HG02759 (cell line): ENCODE data around the gene LARP4.
"Not testable (repeated sequence)": the region's sequence is repeated elsewhere in the genome, so short reads cannot be mapped to it uniquely, and the experiment has no call there.

ENCODE experiments used
- ATAC-seq: cut with Tn5 transposase; IDR thresholded peaks from one replicate; pipeline ENCODE4 v1.9.1; 2021; ENCODE audit warnings: mild to moderate bottlenecking, moderate library complexity; ENCODE audit not compliant: unreplicated experiment

LARP4 gene

GRCh38 chr12:50477241-50477832, 76.7 kb downstream of the LARP4 start:
- ATAC-seq, result no peak

- ATAC-seq, result no peak
Measured at GRCh38 chr12:50482571-50482970, 81.9 kb downstream of the LARP4 start.

GRCh38 chr12:50483488-50483887, 82.8 kb downstream of the LARP4 start:
- no peak for ATAC-seq

GRCh38 chr12:50488801-50489200, 88.1 kb downstream of the LARP4 start:
- no peak for ATAC-seq

DNA sequence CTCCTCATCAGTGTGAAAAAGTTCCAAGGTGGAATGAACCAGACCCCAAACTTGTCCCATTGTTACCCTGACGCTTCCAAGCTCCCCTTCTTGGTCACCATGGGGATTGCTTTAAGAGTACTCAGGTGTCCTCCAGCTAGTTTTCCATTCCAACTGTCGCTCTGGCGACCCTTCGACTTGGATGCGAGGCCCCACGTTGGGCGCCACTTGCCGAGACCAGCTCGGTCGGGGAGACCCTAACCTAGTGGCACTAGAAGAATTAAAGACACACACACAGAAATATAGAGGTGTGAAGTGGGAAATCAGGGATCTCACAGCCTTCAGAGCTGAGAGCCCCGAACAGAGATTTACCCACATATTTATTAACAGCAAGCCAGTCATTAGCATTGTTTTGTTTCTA, 97.4 kb downstream of the LARP4 start:
- ATAC-seq, result not testable (repeated sequence)

DNA sequence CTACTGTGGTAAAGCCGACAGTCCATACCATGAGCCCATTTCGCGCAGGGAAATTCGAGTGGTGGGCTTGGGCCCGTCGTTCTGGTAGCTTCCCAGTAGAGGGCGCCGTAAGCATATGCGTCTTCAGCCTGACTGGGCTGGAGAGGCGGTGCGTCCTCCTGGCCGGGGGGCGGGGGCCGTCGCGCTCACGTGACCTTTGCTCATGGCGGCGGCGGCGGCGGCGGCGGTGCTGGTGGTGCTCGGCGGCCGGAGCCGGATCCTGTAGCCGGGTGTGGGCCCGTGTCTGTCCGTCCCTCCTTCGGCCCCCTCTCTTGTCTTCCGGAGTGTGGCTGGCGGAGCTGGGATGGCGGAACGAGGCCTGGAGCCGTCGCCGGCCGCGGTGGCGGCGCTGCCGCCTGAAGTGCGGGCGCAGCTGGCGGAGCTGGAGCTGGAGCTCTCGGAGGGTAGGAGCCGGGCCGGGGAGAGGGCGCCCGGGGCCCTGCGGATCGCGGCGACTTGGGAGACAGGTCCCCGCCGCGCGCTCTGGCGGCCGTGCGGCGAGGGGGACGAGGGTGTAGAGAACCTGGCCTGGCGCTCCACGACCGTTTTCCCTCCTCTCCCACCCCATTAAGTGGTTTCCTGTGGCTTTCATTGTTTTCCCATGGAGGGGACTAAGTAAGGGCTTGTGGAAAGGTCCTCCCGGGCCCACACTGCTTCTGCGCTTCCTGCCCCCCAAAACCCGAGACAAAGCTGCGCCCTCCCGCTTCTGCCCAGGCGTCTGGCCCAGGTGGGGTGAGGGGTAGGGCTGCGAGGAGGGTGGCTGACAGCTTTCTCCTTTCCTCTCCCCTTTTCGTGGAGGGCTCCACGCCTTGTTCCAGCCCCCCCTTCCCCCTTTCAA, 104.4 kb downstream of the LARP4 start, which contains the start of gene DIP2B:
DIP2B (plus strand) TSS at position 188 of the 877 bp plus-strand sequence; CDS start at position 344, 156 bp downstream.
- ATAC-seq, result peak; percentile 85

- no peak for ATAC-seq
Measured at GRCh38 chr12:50505675-50506530, 105.2 kb downstream of the LARP4 start.

- ATAC-seq, result no peak
Measured at GRCh38 chr12:50506753-50507473, 106.2 kb downstream of the LARP4 start.

DNA sequence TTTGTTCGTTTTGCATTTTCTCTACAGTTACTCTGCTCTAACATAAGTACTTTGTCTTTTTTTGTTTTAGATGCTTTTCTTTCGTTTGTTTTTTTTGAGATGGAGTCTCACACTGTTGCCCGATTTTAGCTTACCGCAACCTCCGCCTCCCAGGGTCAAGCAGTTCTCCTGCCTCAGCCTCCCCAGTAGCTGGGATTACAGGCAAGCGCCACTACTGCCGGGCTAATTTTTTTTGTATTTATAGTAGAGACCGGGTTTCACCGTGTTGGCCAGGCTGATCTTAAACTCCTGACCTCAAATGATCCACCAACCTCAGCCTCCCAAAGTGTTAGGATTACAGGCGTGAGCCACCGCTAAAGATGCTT, 106.8 kb downstream of the LARP4 start:
- no peak for ATAC-seq

DNA sequence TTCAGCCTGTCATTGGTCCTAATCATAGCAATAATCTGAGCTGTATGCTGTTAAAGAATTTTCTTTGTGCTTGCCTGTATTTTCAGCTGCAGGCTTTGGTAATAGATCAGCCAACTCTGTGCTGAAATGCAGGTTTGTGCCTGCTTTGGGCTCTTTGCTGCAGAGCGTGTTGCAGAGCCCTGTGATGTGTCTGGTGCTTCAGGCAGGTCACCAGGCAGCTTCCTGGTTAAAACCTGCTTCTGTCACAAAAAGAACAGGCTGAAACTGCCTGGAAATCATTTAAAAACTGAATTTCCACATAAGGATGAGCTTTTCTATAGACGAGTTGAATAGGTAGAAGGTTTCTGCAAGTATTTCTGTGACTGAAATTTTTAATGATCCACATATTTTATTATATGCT, 107.2 kb downstream of the LARP4 start:
- no peak for ATAC-seq

- no peak for ATAC-seq
Measured at GRCh38 chr12:50508414-50508813, 107.7 kb downstream of the LARP4 start.

GRCh38 chr12:50508970-50509663, 108.4 kb downstream of the LARP4 start:
- no peak for ATAC-seq

- no peak for ATAC-seq
Measured at GRCh38 chr12:50514526-50515276, 114.0 kb downstream of the LARP4 start.

- ATAC-seq, result no peak
Measured at GRCh38 chr12:50515587-50515986, 114.9 kb downstream of the LARP4 start.

- ATAC-seq, result peak; percentile 75
Measured at GRCh38 chr12:50517421-50518048, 116.8 kb downstream of the LARP4 start.

DNA sequence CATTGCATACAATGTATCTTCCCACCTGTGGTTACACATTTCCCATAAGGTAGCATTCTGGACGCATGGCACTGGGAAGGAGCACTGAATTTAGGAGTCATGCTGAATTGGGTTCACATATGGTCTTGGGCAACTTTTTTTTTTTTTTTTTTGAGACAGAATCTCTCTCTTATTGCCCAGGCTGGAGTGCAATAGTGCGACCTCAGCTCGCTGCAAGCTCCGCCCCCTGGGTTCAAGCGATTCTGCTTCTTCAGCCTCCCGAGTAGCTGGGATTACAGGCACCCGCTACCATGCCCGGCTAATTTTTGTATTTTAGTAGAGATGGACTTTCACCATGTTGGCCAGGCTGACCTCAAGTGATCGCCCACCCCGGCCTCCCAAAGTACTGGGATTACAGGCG, 117.4 kb downstream of the LARP4 start:
- ATAC-seq, result no peak

- no peak for ATAC-seq
Measured at GRCh38 chr12:50519353-50519752, 118.7 kb downstream of the LARP4 start.

DNA sequence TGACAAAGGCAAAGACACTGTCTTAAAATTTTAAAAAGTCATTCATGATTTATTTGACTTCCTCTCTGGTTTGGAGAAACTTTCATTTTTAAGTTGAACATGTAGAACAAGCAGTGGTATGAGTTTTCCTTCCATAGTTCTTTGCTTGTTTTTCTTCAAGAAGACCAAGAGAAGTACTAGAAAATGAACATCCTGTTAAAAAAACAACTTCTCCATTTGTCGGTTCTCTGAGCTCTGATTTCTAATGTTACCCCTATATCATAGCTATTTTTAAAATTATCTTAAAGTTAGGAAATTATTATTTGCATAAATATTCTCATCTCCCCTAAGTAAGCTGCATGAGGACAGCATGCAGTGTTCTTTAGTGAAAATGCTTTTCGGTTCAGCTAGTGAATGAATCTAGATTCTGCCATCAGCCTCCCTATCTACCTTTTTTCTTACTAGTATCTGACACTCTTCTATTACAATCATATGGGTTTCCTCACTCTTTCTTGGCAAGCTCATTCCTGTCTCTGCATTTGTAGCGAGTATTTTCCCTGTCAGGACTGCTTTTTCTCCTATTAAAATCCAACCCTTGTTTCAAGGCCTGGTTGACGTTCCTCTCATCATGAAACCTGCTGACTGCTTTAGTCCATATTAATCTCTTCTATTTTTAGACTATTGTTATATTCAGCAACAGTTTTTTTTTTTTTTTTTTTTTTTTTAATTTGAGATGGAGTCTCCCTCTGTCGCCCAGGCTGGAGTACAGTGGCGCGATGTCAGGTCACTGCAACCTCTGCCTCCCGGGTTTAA, 119.9 kb downstream of the LARP4 start:
- no peak for ATAC-seq
